Hematopoietic multipotent progenitor cell treated with erythropoietin and hydrocortisone succinate and interleukin-3 and kit ligand, for 6 days (in vitro differentiated cells): Measurements from ENCODE around the gene DUSP22.

ENCODE experiments used
- DNase-seq: peaks from one replicate; pipeline ENCODE4 v3.0.0-alpha.2; 2015

The DUSP22 gene

GRCh38 chr6:384898-385297 is 92.6 kb downstream of the DUSP22 start:
- DNase-seq: no peak

DNA sequence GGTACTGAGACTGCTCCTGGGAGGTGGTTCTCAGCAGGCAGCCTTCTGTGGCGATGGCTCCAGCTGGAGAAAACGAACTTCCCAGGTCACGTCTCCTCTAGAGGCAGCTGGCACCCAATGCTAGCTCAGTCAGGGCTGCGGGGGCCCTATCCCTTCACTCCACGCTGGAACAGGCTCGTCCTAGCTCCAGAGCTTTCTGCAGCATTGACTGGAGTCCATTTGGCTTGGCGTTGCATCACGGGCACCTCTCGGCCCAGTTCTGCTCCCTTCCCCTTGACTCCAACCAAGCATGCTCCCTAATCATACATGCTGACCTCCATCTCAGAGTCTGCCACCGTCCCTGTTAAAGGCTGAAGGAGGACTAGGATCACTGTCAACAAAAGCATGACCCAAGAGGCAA is 93.3 kb downstream of the DUSP22 start:
- no peak for DNase-seq

DNA sequence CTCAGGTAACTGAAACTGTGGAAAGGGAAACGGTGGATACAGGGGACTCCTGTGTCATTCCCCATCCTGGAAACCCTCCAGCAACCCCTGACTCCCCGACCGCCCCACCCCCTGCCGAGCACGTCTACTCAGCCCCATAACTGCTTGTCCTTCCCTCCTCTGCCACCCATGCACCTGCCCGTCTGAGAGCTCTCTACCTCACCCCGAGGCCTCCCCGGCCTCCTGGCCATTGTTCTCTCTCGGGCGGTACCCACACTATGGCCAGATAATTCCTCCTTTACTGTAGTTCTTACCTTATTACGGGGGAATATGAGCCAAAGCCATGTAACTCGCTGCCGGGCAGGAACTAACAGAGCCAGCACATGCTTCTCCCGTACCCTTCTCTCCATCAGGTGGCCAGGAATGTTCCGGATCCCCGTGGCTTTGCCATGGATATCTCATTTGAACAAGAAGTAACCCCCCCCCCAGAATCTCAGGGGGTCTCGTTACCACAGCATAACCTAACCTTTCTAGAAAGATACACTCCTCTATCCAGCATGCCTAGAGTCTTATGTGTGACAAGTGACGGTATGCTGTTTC is 94.5 kb downstream of the DUSP22 start:
- DNase-seq: no peak

GRCh38 chr6:387293-387741 is 95.0 kb downstream of the DUSP22 start:
- no peak for DNase-seq

- DNase-seq: no peak
These were observed 96.1 kb downstream of the DUSP22 start for GRCh38 chr6:388202-388903.

DNA sequence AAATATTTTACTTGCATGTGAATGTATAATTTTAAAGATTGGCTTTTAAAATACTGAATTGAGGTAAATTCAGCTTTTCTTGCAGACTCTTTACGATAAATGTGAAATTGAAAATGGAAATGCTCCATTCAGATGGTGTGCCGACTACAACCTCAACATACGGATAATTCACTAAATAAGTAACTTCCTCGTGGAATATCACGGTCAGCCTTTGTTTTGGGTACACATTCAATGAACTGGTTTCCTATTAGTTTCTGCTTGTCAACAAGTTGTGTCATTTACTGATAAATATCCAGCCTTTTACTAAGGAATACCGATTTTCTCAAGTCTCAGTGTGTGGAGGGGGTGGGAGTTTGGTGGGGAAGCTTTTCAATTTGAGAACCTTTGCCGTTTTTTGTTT is 96.9 kb downstream of the DUSP22 start:
- no peak for DNase-seq

- DNase-seq: no peak
These were observed 97.3 kb downstream of the DUSP22 start for GRCh38 chr6:389622-390021.

GRCh38 chr6:390914-391558 is 98.7 kb downstream of the DUSP22 start:
- DNase-seq: peak; percentile 22

- DNase-seq: no peak
These were observed 99.5 kb downstream of the DUSP22 start, which contains the start of gene IRF4 for GRCh38 chr6:391559-392440. TSS of gene IRF4 (plus strand) at chr6:391752. CDS start at chr6:393153, 1,401 bp downstream.

- no peak for DNase-seq
These were observed 100.4 kb downstream of the DUSP22 start for GRCh38 chr6:392441-393390.

DNA sequence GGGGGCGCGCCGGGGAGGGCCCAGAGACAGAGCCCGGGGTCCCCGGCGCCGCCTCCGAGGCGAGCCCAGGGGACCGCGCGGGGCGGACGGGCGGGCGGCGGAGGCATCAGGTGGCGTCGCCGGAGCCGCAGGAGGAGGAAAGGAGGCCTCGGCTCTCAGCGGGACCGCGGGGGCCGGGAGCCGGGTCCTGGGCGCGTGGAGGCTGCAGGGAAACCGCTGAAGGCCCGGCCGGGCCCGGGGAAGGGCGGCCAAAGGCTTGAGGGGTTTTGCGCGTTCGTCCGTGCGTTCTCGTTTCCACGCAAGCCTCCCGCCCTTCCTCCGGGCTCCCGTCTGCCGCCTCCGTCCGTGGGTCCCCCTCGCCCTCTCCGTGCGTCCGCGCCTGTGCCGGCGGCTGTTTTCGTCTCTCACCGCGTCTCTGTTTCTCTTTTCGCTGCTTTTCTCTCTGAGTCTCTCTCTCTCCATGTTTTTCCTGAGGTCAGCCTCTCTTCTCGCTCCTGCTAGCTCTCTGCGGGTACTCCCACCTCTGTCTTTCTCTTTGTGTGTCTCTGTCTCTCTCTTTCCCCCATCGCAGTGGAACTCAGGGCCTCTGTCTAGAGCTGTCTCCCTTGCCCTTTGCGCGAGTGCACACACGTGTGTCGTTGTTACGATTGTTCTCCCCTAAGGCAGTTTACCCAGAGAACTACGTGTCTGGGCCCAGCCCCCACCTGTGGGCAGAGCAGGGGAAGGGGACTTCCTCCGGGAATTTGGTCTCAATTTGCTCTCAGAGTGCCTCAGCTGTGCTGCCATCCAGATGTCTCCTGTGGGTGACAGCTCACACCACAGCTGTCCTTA is 101.3 kb downstream of the DUSP22 start:
- no peak for DNase-seq

GRCh38 chr6:394641-395289 is 102.5 kb downstream of the DUSP22 start:
- no peak for DNase-seq

GRCh38 chr6:395432-396125 is 103.3 kb downstream of the DUSP22 start:
- no peak for DNase-seq

GRCh38 chr6:396126-396520 is 103.8 kb downstream of the DUSP22 start:
- no peak for DNase-seq

DNA sequence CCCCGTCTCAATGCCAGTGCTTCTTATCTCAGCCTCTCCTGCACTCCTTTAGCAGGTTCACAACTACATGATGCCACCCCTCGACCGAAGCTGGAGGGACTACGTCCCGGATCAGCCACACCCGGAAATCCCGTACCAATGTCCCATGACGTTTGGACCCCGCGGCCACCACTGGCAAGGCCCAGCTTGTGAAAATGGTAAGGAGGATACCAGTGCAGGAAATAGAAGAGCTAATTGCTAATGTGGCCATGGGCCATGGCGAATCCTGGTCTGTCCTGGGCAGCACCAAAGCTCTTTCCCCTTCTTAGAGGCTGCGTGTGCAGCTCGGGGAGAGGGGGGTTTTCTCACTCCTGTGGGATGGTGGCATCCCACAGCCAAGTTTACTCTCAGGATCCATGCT is 104.8 kb downstream of the DUSP22 start:
- no peak for DNase-seq

- DNase-seq: no peak
These were observed 105.3 kb downstream of the DUSP22 start for GRCh38 chr6:397604-398003.

DNA sequence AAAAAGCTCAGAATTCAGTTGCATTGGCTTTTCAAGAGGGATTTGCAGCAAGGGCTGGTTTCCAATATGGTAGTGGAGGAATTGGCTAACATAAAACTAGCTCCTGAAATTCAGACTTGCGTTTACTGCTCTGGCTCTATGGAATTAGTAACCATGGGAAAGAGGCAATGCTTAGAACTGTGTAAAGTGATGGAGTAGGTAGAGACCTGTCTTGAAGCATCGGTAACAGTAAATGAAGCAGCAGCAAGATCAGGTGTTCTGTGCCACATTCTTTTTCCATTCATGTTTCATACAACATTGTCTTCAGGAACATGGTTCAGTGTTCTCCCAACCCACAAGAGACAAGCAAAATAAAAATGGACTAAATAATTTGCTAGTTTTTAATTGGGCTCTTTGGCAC is 105.8 kb downstream of the DUSP22 start:
- DNase-seq: no peak

GRCh38 chr6:398558-399078 is 106.3 kb downstream of the DUSP22 start:
- DNase-seq: no peak

GRCh38 chr6:399785-400534 is 107.7 kb downstream of the DUSP22 start:
- no peak for DNase-seq
